Vagina (tissue), 2 donors: ENCODE measurements around the gene RTP5. TPM values are rescaled to one million over a fixed set of nuclear protein-coding genes. Genes with fewer than 3 reads are reported as not detected.
"Not testable (repeated sequence)": the region's sequence is repeated elsewhere in the genome, so short reads cannot be mapped to it uniquely, and the experiment has no call there.

Experiments used
- DNase-seq, 2 donors: peaks; one replicate each; pipeline ENCODE4 v3.0.0-alpha.2; 2017; ENCODE audit errors: extremely low spot score in 2 of 2
- H3K27ac ChIP-seq: fragments of 200-600 bp; sonication (generic); one replicate; pipeline ENCODE4 v1.5.1; 2019
- H3K27me3 ChIP-seq: fragments of 200-600 bp; sonication (generic); one replicate; pipeline ENCODE4 v1.5.1; 2019
- H3K36me3 ChIP-seq, 2 donors: fragments of 200-600 bp; sonication (generic); one replicate each; pipeline ENCODE4 v1.5.1; 2017 to 2019
- H3K4me1 ChIP-seq: fragments of 200-600 bp; sonication (generic); one replicate; pipeline ENCODE4 v1.5.1; 2019
- H3K4me3 ChIP-seq, 2 donors: fragments of 200-600 bp; sonication (generic); 1 replicate in 1 of 2; 2 replicates in 1 of 2; pipeline ENCODE4 v1.5.1; 2016 to 2019
- H3K9me3 ChIP-seq: fragments of 200-600 bp; sonication (generic); one replicate; pipeline ENCODE4 v1.5.1; 2019
- CTCF ChIP-seq, 3 experiments: fragments of 450-650 bp in 2 of 3; fragments of 200-600 bp in 1 of 3; sonication (generic) in 1 of 3; IDR thresholded peaks; one replicate each; pipeline ENCODE4 v1.5.1; 2017 to 2019; ENCODE audit warnings: antibody characterized with exemption in 3 of 3, mild to moderate bottlenecking in 2 of 3, moderate library complexity in 2 of 3
- POLR2A ChIP-seq, 2 donors: fragments of 450-650 bp; IDR thresholded peaks; one replicate each; pipeline ENCODE4 v1.6.1; 2017; ENCODE audit warnings: antibody characterized with exemption in 2 of 2, mild to moderate bottlenecking in 2 of 2, moderate library complexity in 2 of 2
- POLR2AphosphoS5 ChIP-seq, 2 donors: sonication (generic); formaldehyde crosslinking; IDR thresholded peaks; one replicate each; pipeline ENCODE4 v1.9.0; 2017; ENCODE audit warnings: antibody characterized with exemption in 2 of 2, mild to moderate bottlenecking in 2 of 2, low read depth in 1 of 2; ENCODE audit not compliant: insufficient read depth in 1 of 2
- intact Hi-C: fragments of 100-400 bp; cut with DNase I; formaldehyde crosslinking; loops from one replicate; pipeline ENCODE4 v1.15.1; 2023
- total RNA-seq: library from RNA; depleted of rRNA; stranded (reverse); fragments of >200 nt; gene quantifications from one replicate; pipeline ENCODE4 v1.2.3, GENCODE V29; 2016

The RTP5 gene
- total RNA-seq = not detected

- TF ChIP-seq POLR2AphosphoS5 (IDR thresholded peaks at IDR 0.05; ENCODE audit: insufficient read depth in 1 of 2, low read depth in 1 of 2) (no peak), CTCF (IDR thresholded peaks at IDR 0.05) (no peak), POLR2A (IDR thresholded peaks at IDR 0.05) (no peak)
- Histone ChIP-seq H3K36me3 (no peaks in the 10 kb centered on the region), H3K27ac (no peak within 1 kb of the TSS), H3K9me3 (no peaks in the 10 kb centered on the region), H3K4me3 (no peak within 1 kb of the TSS), H3K4me1 (no peaks in the 10 kb centered on the region), H3K27me3 (no peaks in the 10 kb centered on the region)
- intact Hi-C loops = no loop called here
- no peak for DNase-seq
Observed at GRCh38 chr2:241869087-241869961, at the start of gene RTP5. Gene RTP5, plus strand, starts transcription at chr2:241869729. Its CDS starts 28 bp downstream, at chr2:241869757.

- H3K4me1 ChIP-seq, H3K36me3 ChIP-seq, DNase-seq, H3K9me3 ChIP-seq, H3K4me3 ChIP-seq, intact Hi-C loops, H3K27me3 ChIP-seq, H3K27ac ChIP-seq: not testable (repeated sequence)
Observed at GRCh38 chr2:241819947-241820624, 49.4 kb upstream of the RTP5 start.

GRCh38 chr2:241820625-241821384 lies 48.7 kb upstream of the RTP5 start:
- no peak for TF ChIP-seq POLR2AphosphoS5 (IDR thresholded peaks at IDR 0.05; ENCODE audit: insufficient read depth in 1 of 2, low read depth in 1 of 2)
- TF ChIP-seq CTCF (IDR thresholded peaks at IDR 0.05) = no peak
- TF ChIP-seq POLR2A (IDR thresholded peaks at IDR 0.05) = no peak
- intact Hi-C loops = no loop called here
- Histone ChIP-seq H3K9me3 (no peaks in the 10 kb centered on the region), H3K27ac (no peak overlapping the region), H3K4me3 (no peak overlapping the region), H3K27me3 (no peaks in the 10 kb centered on the region), H3K4me1 (no peaks in the 10 kb centered on the region), H3K36me3 (no peaks in the 10 kb centered on the region)
- no peak for DNase-seq

- no peak for DNase-seq
- Histone ChIP-seq H3K27ac (no peak overlapping the region), H3K4me3 (no peak overlapping the region)
Observed at GRCh38 chr2:241821460-241822263, 47.9 kb upstream of the RTP5 start.

More at GRCh38 chr2:241821460-241822263, 47.9 kb upstream of the RTP5 start:
- no peaks in the 10 kb centered on the region for H3K9me3 ChIP-seq
- no peaks in the 10 kb centered on the region for H3K27me3 ChIP-seq
- H3K36me3 ChIP-seq = no peaks in the 10 kb centered on the region
- no peak for TF ChIP-seq POLR2AphosphoS5 (IDR thresholded peaks at IDR 0.05; ENCODE audit: insufficient read depth in 1 of 2, low read depth in 1 of 2)
- no peak for TF ChIP-seq POLR2A (IDR thresholded peaks at IDR 0.05)
- no peak for TF ChIP-seq CTCF (IDR thresholded peaks at IDR 0.05)
- intact Hi-C loops = no loop called here
- H3K4me1 ChIP-seq = no peaks in the 10 kb centered on the region
